PC-9 (cell line): Measurements from ENCODE around the gene GMNN.

Experiments
- EZH2 ChIP-seq: fragments of 200-600 bp; sonication (generic); IDR thresholded peaks from 2 replicates; pipeline ENCODE4 v1.8.0; 2017; ENCODE audit warnings: antibody characterized with exemption, low read depth
- TF ChIP-seq, protein P1 (sequence below): fragments of 200-600 bp; sonication (generic); conservative IDR thresholded peaks from 2 replicates; pipeline ENCODE4 v1.6.1; 2017; ENCODE audit warnings: mixed run types, antibody characterized with exemption, mild to moderate bottlenecking, moderate library complexity

DNA sequence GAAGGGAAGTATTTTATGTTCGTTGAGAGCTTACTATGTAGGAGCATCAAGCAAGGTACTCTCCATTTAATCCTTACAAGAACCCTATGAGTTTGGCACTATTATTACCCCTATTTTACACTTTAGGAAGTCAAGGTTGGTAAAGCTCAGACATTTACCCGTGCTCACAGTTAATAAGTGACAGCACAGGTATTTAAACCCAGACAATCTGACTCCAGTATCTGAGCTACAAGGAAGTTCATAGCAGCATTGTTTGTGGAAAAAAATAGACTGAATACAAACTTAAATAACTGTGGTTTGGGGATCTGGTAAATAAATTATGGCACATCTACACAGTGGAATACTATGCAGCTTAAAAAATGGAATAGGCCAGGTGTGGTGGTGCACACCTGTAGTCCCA, 21.2 kb upstream of the GMNN start:
- TF ChIP-seq, protein P1, sequence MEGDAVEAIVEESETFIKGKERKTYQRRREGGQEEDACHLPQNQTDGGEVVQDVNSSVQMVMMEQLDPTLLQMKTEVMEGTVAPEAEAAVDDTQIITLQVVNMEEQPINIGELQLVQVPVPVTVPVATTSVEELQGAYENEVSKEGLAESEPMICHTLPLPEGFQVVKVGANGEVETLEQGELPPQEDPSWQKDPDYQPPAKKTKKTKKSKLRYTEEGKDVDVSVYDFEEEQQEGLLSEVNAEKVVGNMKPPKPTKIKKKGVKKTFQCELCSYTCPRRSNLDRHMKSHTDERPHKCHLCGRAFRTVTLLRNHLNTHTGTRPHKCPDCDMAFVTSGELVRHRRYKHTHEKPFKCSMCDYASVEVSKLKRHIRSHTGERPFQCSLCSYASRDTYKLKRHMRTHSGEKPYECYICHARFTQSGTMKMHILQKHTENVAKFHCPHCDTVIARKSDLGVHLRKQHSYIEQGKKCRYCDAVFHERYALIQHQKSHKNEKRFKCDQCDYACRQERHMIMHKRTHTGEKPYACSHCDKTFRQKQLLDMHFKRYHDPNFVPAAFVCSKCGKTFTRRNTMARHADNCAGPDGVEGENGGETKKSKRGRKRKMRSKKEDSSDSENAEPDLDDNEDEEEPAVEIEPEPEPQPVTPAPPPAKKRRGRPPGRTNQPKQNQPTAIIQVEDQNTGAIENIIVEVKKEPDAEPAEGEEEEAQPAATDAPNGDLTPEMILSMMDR = no peak
- no peak for TF ChIP-seq EZH2
